Lower lobe of right lung (tissue), 2 donors: ENCODE measurements around the gene MATN3. TPM values are rescaled to one million over a fixed set of nuclear protein-coding genes. Genes with fewer than 3 reads are reported as not detected.

Experiments used
- ATAC-seq, 2 donors: fragments of 200-7000 bp; cut with Tn5 transposase; one replicate each; pipeline ENCODE4 v1.9.1; 2020 to 2022; ENCODE audit warnings: mild to moderate bottlenecking in 2 of 2, moderate library complexity in 2 of 2
- DNase-seq: peaks from one replicate; pipeline ENCODE4 v3.0.0-alpha.2; 2020
- H3K27ac ChIP-seq: fragments of 200-600 bp; one replicate; pipeline ENCODE4 v1.8.0; 2022
- H3K27me3 ChIP-seq: fragments of 200-600 bp; one replicate; pipeline ENCODE4 v1.8.0; 2022; ENCODE audit warnings: low read depth
- H3K36me3 ChIP-seq: fragments of 200-600 bp; one replicate; pipeline ENCODE4 v1.8.0; 2022; ENCODE audit warnings: mild to moderate bottlenecking
- H3K4me1 ChIP-seq: fragments of 200-600 bp; one replicate; pipeline ENCODE4 v1.8.0; 2022
- H3K4me3 ChIP-seq: fragments of 200-600 bp; one replicate; pipeline ENCODE4 v1.8.0; 2022; ENCODE audit warnings: mild to moderate bottlenecking
- H3K9me3 ChIP-seq: fragments of 200-600 bp; one replicate; pipeline ENCODE4 v1.8.0; 2022
- CTCF ChIP-seq: fragments of 200-600 bp; IDR thresholded peaks from one replicate; pipeline ENCODE4 v1.8.0; 2022; ENCODE audit warnings: antibody characterized with exemption, mild to moderate bottlenecking
- intact Hi-C: fragments of 100-400 bp; cut with DNase I; formaldehyde crosslinking; loops from one replicate; pipeline ENCODE4 v1.11.0; 2022
- total RNA-seq: library from RNA; stranded (reverse); fragmentation: NEBNext Ultra II Directional; extraction: Animal tissue kit (Norgen Biotek cat#: 25700); gene quantifications from one replicate; pipeline ENCODE4 v1.2.1, GENCODE V29; 2021
- donor health status: DM: no; HTN: yes; CAD: no; lungs with severe emphysema.

The MATN3 gene
- total RNA-seq, 1 donor from 2014 or later: 8.1 TPM

DNA sequence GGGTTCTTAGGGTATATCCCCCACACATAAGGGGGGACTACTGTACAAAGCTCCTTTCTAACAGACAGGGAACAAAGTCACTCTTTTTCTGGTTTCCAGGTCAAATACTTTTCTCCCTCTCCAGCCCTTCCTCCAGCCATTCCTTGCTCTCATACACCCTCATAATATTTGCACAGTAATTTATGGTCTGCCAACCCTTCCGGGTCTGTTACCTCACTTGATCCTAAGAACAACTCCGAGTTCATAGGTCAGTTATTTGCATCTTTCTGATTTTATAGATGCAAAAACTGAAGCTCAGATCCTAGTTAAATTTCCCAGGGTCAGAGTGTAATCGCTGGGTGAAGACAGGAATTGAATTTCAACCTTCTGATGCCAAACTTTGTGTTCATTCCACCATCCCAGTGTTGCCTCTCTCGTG lies 14.8 kb upstream of the MATN3 start:
- no peak for TF ChIP-seq CTCF
- ATAC-seq (peak; percentile 70 to 74), DNase-seq (no peak)
- Histone ChIP-seq H3K27ac (no peak overlapping the region), H3K4me1 (no peaks in the 10 kb centered on the region), H3K36me3 (peaks cover 41% of the 10 kb centered on the region), H3K9me3 (no peaks in the 10 kb centered on the region), H3K27me3 (no peaks in the 10 kb centered on the region), H3K4me3 (no peak overlapping the region)
- intact Hi-C loops: no loop called here

- no peak for ATAC-seq
- no peak overlapping the region for H3K27ac ChIP-seq
- H3K27me3 ChIP-seq: no peaks in the 10 kb centered on the region
- H3K9me3 ChIP-seq: no peaks in the 10 kb centered on the region
- H3K4me3 ChIP-seq: no peak overlapping the region
- H3K4me1 ChIP-seq: no peaks in the 10 kb centered on the region
- TF ChIP-seq CTCF: no peak
- H3K36me3 ChIP-seq: peaks cover 20% of the 10 kb centered on the region
- no peak for DNase-seq
- intact Hi-C loops: no loop called here
These were observed 12.8 kb upstream of the MATN3 start for GRCh38 chr2:20025065-20025786.

DNA sequence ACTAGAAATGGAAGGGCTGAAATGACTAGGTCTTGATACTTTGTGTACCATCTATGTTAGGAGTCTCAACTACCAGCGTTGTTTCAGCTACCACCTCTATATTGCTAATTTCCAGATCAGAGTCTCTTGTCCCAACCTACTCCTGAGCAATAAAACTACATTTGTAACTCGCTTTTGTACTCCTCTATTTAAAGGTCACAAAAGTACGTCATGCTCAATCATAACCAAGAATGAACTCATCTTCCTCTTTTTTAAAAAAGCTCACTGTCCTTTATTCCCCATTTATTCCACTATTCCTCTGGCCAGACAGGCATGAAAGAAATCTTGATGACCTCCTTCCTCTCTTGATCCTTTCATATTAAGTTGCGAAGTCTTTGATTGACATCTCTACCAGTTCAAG lies 11.2 kb upstream of the MATN3 start:
- no peak for DNase-seq

DNA sequence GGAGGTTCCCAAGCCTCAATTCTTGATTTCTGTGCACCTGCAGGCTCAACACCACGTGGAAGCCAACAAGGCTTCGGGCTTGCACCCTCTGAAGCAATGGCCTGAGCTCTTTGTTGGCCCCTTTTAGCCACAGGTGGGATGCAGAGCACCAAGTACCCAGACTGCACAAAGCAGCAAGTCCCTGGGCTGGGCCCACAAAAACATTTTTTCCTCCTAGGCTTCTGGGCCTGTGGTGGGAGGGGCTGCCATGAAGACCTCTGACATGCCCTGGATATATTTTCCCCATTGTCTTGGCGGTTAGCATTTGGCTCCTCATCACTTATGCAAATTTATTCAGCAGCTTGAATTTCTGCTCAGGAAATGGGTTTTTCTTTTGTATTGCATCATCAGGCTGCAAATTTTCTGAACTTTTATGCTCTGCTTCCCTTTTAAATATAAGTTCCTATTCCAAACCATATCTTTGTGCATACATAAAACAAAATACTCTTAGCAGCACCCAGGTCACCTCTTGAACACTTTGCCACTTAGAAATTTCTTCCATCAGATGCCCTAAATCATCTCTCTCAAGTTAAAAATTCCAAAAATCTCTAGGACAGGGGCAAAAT lies 9.0 kb upstream of the MATN3 start:
- no peaks in the 10 kb centered on the region for H3K27me3 ChIP-seq
- H3K4me3 ChIP-seq: no peak overlapping the region
- ATAC-seq (no peak), DNase-seq (no peak)
- intact Hi-C loops: no loop called here
- no peak overlapping the region for H3K27ac ChIP-seq
- no peaks in the 10 kb centered on the region for H3K4me1 ChIP-seq
- H3K9me3 ChIP-seq: no peaks in the 10 kb centered on the region
- H3K36me3 ChIP-seq: no peaks in the 10 kb centered on the region
- no peak for TF ChIP-seq CTCF

More for the DNA sequence above, 11.2 kb upstream of the MATN3 start:
- Histone ChIP-seq H3K9me3 (no peaks in the 10 kb centered on the region), H3K36me3 (peaks cover 9% of the 10 kb centered on the region), H3K27ac (no peak overlapping the region), H3K4me3 (no peak overlapping the region), H3K27me3 (no peaks in the 10 kb centered on the region), H3K4me1 (no peaks in the 10 kb centered on the region)
- intact Hi-C loops: no loop called here
- TF ChIP-seq CTCF: no peak
- no peak for ATAC-seq

GRCh38 chr2:20019747-20020146 lies 7.3 kb upstream of the MATN3 start:
- Histone ChIP-seq H3K36me3 (no peaks in the 10 kb centered on the region), H3K9me3 (no peaks in the 10 kb centered on the region), H3K4me1 (no peaks in the 10 kb centered on the region), H3K4me3 (no peak overlapping the region), H3K27me3 (no peaks in the 10 kb centered on the region), H3K27ac (no peak overlapping the region)
- intact Hi-C loops: loop anchor here (5.0 kb wide), 1 partner anchor 78 kb away; no protein-coding TSS in a partner anchor
- no peak for ATAC-seq
- DNase-seq: no peak
- no peak for TF ChIP-seq CTCF
